ENCODE measurements around the gene BRS3. TPM values are rescaled to one million over a fixed set of nuclear protein-coding genes. Genes with fewer than 3 reads are reported as not detected.

BRS3 gene
- polyA plus RNA-seq, 6 donors from 2014 or later, result not detected

- no peak for DNase-seq
- no peak overlapping the region for H3K4me3 Mint-ChIP-seq
- ATAC-seq (ENCODE audit: low read depth in 2 of 2), result no peak
- no peaks in the 10 kb centered on the region for H3K4me1 Mint-ChIP-seq
- no peaks in the 10 kb centered on the region for H3K9me3 Mint-ChIP-seq
- peaks cover 0 to 5% (median 0%) of the 10 kb centered on the region in 3 donors for H3K27me3 Mint-ChIP-seq
- no peak overlapping the region for H3K27ac Mint-ChIP-seq
- H3K36me3 Mint-ChIP-seq, result no peaks in the 10 kb centered on the region
These were observed 19.2 kb upstream of the BRS3 start for GRCh38 chrX:136468391-136469103.

- no peak for ATAC-seq (ENCODE audit: low read depth in 2 of 2)
- peak overlapping the region in 1 of 6 donors; percentile 23 for H3K27ac Mint-ChIP-seq
- H3K4me1 Mint-ChIP-seq, result no peaks in the 10 kb centered on the region
- peaks cover 0 to 2% (median 0%) of the 10 kb centered on the region in 7 donors for H3K9me3 Mint-ChIP-seq
- no peak overlapping the region for H3K4me3 Mint-ChIP-seq
- peaks cover 0 to 3% (median 0%) of the 10 kb centered on the region in 3 donors for H3K27me3 Mint-ChIP-seq
- DNase-seq, result no peak
- no peaks in the 10 kb centered on the region for H3K36me3 Mint-ChIP-seq
These were observed 14.1 kb upstream of the BRS3 start for GRCh38 chrX:136473663-136474062.

GRCh38 chrX:136475236-136475635 lies 12.5 kb upstream of the BRS3 start:
- DNase-seq (no peak), ATAC-seq (ENCODE audit: low read depth in 2 of 2) (no peak)
- Mint-ChIP-seq H3K27me3 (peaks cover 0 to 3% (median 0%) of the 10 kb centered on the region in 3 donors), H3K36me3 (no peaks in the 10 kb centered on the region), H3K9me3 (peaks cover 0 to 2% (median 0%) of the 10 kb centered on the region in 7 donors), H3K27ac (no peak overlapping the region), H3K4me1 (no peaks in the 10 kb centered on the region), H3K4me3 (no peak overlapping the region)

GRCh38 chrX:136476501-136476900 lies 11.2 kb upstream of the BRS3 start:
- Mint-ChIP-seq H3K27ac (peak overlapping the region in 2 of 6 donors; percentile 10 to 74), H3K4me3 (no peak overlapping the region), H3K36me3 (no peaks in the 10 kb centered on the region), H3K27me3 (peaks cover 3 to 8% (median 5%) of the 10 kb centered on the region in 3 donors), H3K4me1 (no peaks in the 10 kb centered on the region), H3K9me3 (peaks cover 0 to 2% (median 0%) of the 10 kb centered on the region in 7 donors)
- ATAC-seq (ENCODE audit: low read depth in 2 of 2) (no peak), DNase-seq (no peak)

- no peak for ATAC-seq (ENCODE audit: low read depth in 2 of 2)
- no peaks in the 10 kb centered on the region for H3K4me1 Mint-ChIP-seq
- peaks cover 0 to 2% (median 0%) of the 10 kb centered on the region in 7 donors for H3K9me3 Mint-ChIP-seq
- peaks cover 3 to 8% (median 5%) of the 10 kb centered on the region in 3 donors for H3K27me3 Mint-ChIP-seq
- no peaks in the 10 kb centered on the region for H3K36me3 Mint-ChIP-seq
- H3K27ac Mint-ChIP-seq, result peak overlapping the region in 1 of 6 donors; percentile 74
- no peak for DNase-seq
- H3K4me3 Mint-ChIP-seq, result no peak overlapping the region
These were observed 10.7 kb upstream of the BRS3 start for GRCh38 chrX:136477026-136477425.

GRCh38 chrX:136480383-136480782 lies 7.4 kb upstream of the BRS3 start:
- no peak overlapping the region for H3K27ac Mint-ChIP-seq
- ATAC-seq (ENCODE audit: low read depth in 2 of 2) (no peak), DNase-seq (no peak)
- no peak overlapping the region for H3K4me3 Mint-ChIP-seq
- H3K9me3 Mint-ChIP-seq, result peaks cover 0 to 2% (median 0%) of the 10 kb centered on the region in 7 donors
- H3K36me3 Mint-ChIP-seq, result no peaks in the 10 kb centered on the region
- H3K27me3 Mint-ChIP-seq, result peaks cover 5 to 14% (median 11%) of the 10 kb centered on the region in 3 donors
- H3K4me1 Mint-ChIP-seq, result no peaks in the 10 kb centered on the region

GRCh38 chrX:136488706-136489105 lies 959 bp downstream of the BRS3 start:
- Mint-ChIP-seq H3K9me3 (no peaks in the 10 kb centered on the region), H3K27ac (no peak overlapping the region), H3K4me1 (no peaks in the 10 kb centered on the region), H3K4me3 (no peak overlapping the region), H3K27me3 (peaks cover 13 to 52% (median 19%) of the 10 kb centered on the region in 3 donors), H3K36me3 (no peaks in the 10 kb centered on the region)
- ATAC-seq (ENCODE audit: low read depth in 2 of 2) (no peak), DNase-seq (no peak)

GRCh38 chrX:136491832-136492231 lies 4.1 kb downstream of the BRS3 start:
- DNase-seq (no peak), ATAC-seq (ENCODE audit: low read depth in 2 of 2) (no peak)
- Mint-ChIP-seq H3K4me1 (peaks cover 0 to 5% (median 0%) of the 10 kb centered on the region in 3 donors), H3K36me3 (no peaks in the 10 kb centered on the region), H3K27me3 (peaks cover 7 to 41% (median 8%) of the 10 kb centered on the region in 3 donors), H3K9me3 (no peaks in the 10 kb centered on the region), H3K27ac (no peak overlapping the region), H3K4me3 (no peak overlapping the region)

GRCh38 chrX:136493011-136493410 lies 5.3 kb downstream of the BRS3 start:
- H3K27ac Mint-ChIP-seq, result no peak overlapping the region
- peaks cover 0 to 5% (median 0%) of the 10 kb centered on the region in 3 donors for H3K4me1 Mint-ChIP-seq
- no peaks in the 10 kb centered on the region for H3K36me3 Mint-ChIP-seq
- DNase-seq, result no peak
- H3K9me3 Mint-ChIP-seq, result no peaks in the 10 kb centered on the region
- H3K4me3 Mint-ChIP-seq, result no peak overlapping the region
- no peak for ATAC-seq (ENCODE audit: low read depth in 2 of 2)
- peaks cover 7 to 37% (median 8%) of the 10 kb centered on the region in 3 donors for H3K27me3 Mint-ChIP-seq

- H3K4me3 Mint-ChIP-seq, result peak overlapping the region in 3 of 8 donors; percentile 5 to 97 (median 59)
- peaks cover 6 to 18% (median 7%) of the 10 kb centered on the region in 3 donors for H3K27me3 Mint-ChIP-seq
- H3K4me1 Mint-ChIP-seq, result peaks cover 4 to 8% (median 7%) of the 10 kb centered on the region in 3 donors
- H3K9me3 Mint-ChIP-seq, result no peaks in the 10 kb centered on the region
- ATAC-seq (ENCODE audit: low read depth in 2 of 2), result no peak
- peak overlapping the region in 2 of 6 donors; percentile 44 to 47 for H3K27ac Mint-ChIP-seq
- no peaks in the 10 kb centered on the region for H3K36me3 Mint-ChIP-seq
- no peak for DNase-seq
These were observed 7.3 kb downstream of the BRS3 start for GRCh38 chrX:136495043-136495442.

- DNase-seq (no peak), ATAC-seq (ENCODE audit: low read depth in 2 of 2) (no peak)
- H3K36me3 Mint-ChIP-seq, result no peaks in the 10 kb centered on the region
- peak overlapping the region; percentile 95 to 99 (median 97) for H3K27ac Mint-ChIP-seq
- H3K4me3 Mint-ChIP-seq, result peak overlapping the region; percentile 82 to 97 (median 96)
- H3K27me3 Mint-ChIP-seq, result peaks cover 0 to 9% (median 0%) of the 10 kb centered on the region in 3 donors
- H3K9me3 Mint-ChIP-seq, result no peaks in the 10 kb centered on the region
- H3K4me1 Mint-ChIP-seq, result peaks cover 4 to 8% (median 7%) of the 10 kb centered on the region in 3 donors
These were observed 8.5 kb downstream of the BRS3 start for GRCh38 chrX:136496186-136496763.

GRCh38 chrX:136496764-136497555 lies 9.2 kb downstream of the BRS3 start:
- Mint-ChIP-seq H3K27ac (peak overlapping the region; percentile 95 to 99 (median 98)), H3K27me3 (peaks cover 0 to 6% (median 0%) of the 10 kb centered on the region in 3 donors), H3K36me3 (no peaks in the 10 kb centered on the region), H3K4me1 (peaks cover 4 to 8% (median 7%) of the 10 kb centered on the region in 3 donors), H3K4me3 (peak overlapping the region; percentile 82 to 97 (median 96)), H3K9me3 (no peaks in the 10 kb centered on the region)
- ATAC-seq (ENCODE audit: low read depth in 2 of 2) (peak; percentile 75), DNase-seq (peak; percentile 85)

- Mint-ChIP-seq H3K9me3 (no peaks in the 10 kb centered on the region), H3K4me3 (peak within 1 kb of the TSS; percentile 82 to 97 (median 96)), H3K4me1 (peaks cover 4 to 8% (median 7%) of the 10 kb centered on the region in 3 donors), H3K27me3 (peaks cover 0 to under 1% (median 0%) of the 10 kb centered on the region in 3 donors), H3K36me3 (no peaks in the 10 kb centered on the region), H3K27ac (peak within 1 kb of the TSS; percentile 95 to 99 (median 98))
- DNase-seq, result no peak
- ATAC-seq (ENCODE audit: low read depth in 2 of 2), result peak in 1 of 2 donors; percentile 1
These were observed 9.9 kb downstream of the BRS3 start, which contains the start of gene HTATSF1 for GRCh38 chrX:136497556-136498052. TSS of gene HTATSF1 (plus strand) at chrX:136497592. CDS start at chrX:136497685, 93 bp downstream.

All from naive B cell (primary cell).